MCF 10A (cell line): ENCODE results near the gene UBE2D3. TPM values are rescaled to one million over a fixed set of nuclear protein-coding genes. Genes with fewer than 3 reads are reported as not detected.

Source experiments
- BruUV-seq: library from RNA; stranded (reverse); fragments of 400-500 nt; replicated peaks from 2 replicates; lab custom pipeline; 2021; lab: Mats Ljungman, UMichigan
- CTCF ChIA-PET: fragments of 300-600 bp; sonication (Branson Sonifier 250); formaldehyde crosslinking; extraction: SDS; loops from one replicate; lab custom pipeline; 2021; ENCODE audit warnings: antibody characterized with exemption, inconsistent platforms; lab: Yijun Ruan, JAX
- POLR2A ChIA-PET: fragments of 300-600, 350-650 bp; sonication (Branson Sonifier 250); formaldehyde crosslinking; extraction: SDS; loops from one replicate; lab custom pipeline; 2020; ENCODE audit warnings: antibody characterized with exemption, inconsistent platforms; lab: Yijun Ruan, JAX
- DNase-seq: peaks from one replicate; pipeline ENCODE4 v3.0.0-alpha.2; 2018; ENCODE audit not compliant: unreplicated experiment
- H3K27ac Mint-ChIP-seq: one replicate; pipeline ENCODE4 v1.8.0; 2022; ENCODE audit warnings: mild to moderate bottlenecking, low read depth, mixed read lengths; ENCODE audit not compliant: unreplicated experiment
- H3K27me3 Mint-ChIP-seq: one replicate; pipeline ENCODE4 v1.8.0; 2022; ENCODE audit warnings: mixed read lengths; ENCODE audit not compliant: insufficient read depth, unreplicated experiment
- H3K36me3 Mint-ChIP-seq: one replicate; pipeline ENCODE4 v1.8.0; 2022; ENCODE audit warnings: mild to moderate bottlenecking, moderate library complexity, mixed read lengths; ENCODE audit not compliant: insufficient read depth, unreplicated experiment
- H3K4me1 Mint-ChIP-seq: one replicate; pipeline ENCODE4 v1.8.0; 2022; ENCODE audit warnings: mixed read lengths; ENCODE audit not compliant: insufficient read depth, unreplicated experiment
- H3K4me3 Mint-ChIP-seq: one replicate; pipeline ENCODE4 v1.8.0; 2022; ENCODE audit warnings: mild to moderate bottlenecking, moderate library complexity, mixed read lengths; ENCODE audit not compliant: unreplicated experiment
- H3K9me3 Mint-ChIP-seq: one replicate; pipeline ENCODE4 v1.8.0; 2022; ENCODE audit warnings: mixed read lengths; ENCODE audit not compliant: unreplicated experiment
- CTCF ChIP-seq: fragments of 200-600 bp; IDR thresholded peaks from one replicate; pipeline ENCODE4 v1.8.0; 2022; ENCODE audit warnings: antibody characterized with exemption, mild to moderate bottlenecking; ENCODE audit not compliant: unreplicated experiment
- intact Hi-C: fragments of 100-400 bp; cut with micrococcal nuclease; formaldehyde crosslinking; loops from 2 replicates; pipeline ENCODE4 v1.14.1; 2022
- total RNA-seq: library from RNA; stranded (reverse); gene quantifications from 2 replicates; pipeline ENCODE4 v1.2.3, GENCODE V29; 2022

Gene UBE2D3
- total RNA-seq, 1 experiment from 2014 or later: 505 TPM

- Mint-ChIP-seq H3K27ac (no peak overlapping the region), H3K9me3 (no peaks in the 10 kb centered on the region), H3K4me3 (no peak overlapping the region), H3K27me3 (no peaks in the 10 kb centered on the region), H3K4me1 (peaks cover 6% of the 10 kb centered on the region), H3K36me3 (peaks cover 4% of the 10 kb centered on the region)
- DNase-seq: no peak
- TF ChIP-seq CTCF: no peak
- intact Hi-C loops: no loop called here
- BruUV-seq: no TSS peak
- POLR2A ChIA-PET: interaction anchor here (0.7 kb wide), 1 partner anchor 68 kb away, joined by 3 read pairs; no protein-coding TSS in a partner anchor
- CTCF ChIA-PET: interaction anchor here (0.6 kb wide), 1 partner anchor 410 kb away, joined by 3 read pairs; no protein-coding TSS in a partner anchor
Measured at GRCh38 chr4:102754044-102754443, 73.3 kb downstream of the UBE2D3 start.

GRCh38 chr4:102751941-102752340 lies 75.4 kb downstream of the UBE2D3 start:
- H3K4me1 Mint-ChIP-seq: no peaks in the 10 kb centered on the region
- H3K27ac Mint-ChIP-seq: no peak overlapping the region
- ChIA-PET POLR2A (no interaction called here), CTCF (interaction anchor here (0.7 kb wide), 1 partner anchor 191 kb away, joined by 4 read pairs; no protein-coding TSS in a partner anchor)
- TF ChIP-seq CTCF: no peak
- H3K4me3 Mint-ChIP-seq: no peak overlapping the region
- H3K9me3 Mint-ChIP-seq: no peaks in the 10 kb centered on the region
- no TSS peak for BruUV-seq
- no peak for DNase-seq
- H3K27me3 Mint-ChIP-seq: no peaks in the 10 kb centered on the region
- no peaks in the 10 kb centered on the region for H3K36me3 Mint-ChIP-seq
- intact Hi-C loops: no loop called here

Other genes starting within 250 kb of the UBE2D3 start
- gene MANBA, start 66.6 kb downstream of the UBE2D3 start, total RNA-seq: 11.2 and 13.2 TPM in 2 replicates
- gene CISD2, start 41.4 kb upstream of the UBE2D3 start, total RNA-seq: 35.5 and 35.8 TPM in 2 replicates
- gene SLC9B1, start 192.2 kb upstream of the UBE2D3 start, total RNA-seq: 0.77 and 0.86 TPM in 2 replicates
- 27.7 and 28.7 TPM in 2 replicates for gene SLC9B2, start 249.2 kb upstream of the UBE2D3 start, total RNA-seq